Peyer's patch (tissue), 4 donors: ENCODE data around the gene CAMK1.

Experiments used
- CTCF ChIP-seq, 6 experiments: fragments of 450-650 bp in 4 of 6; fragments of 200-600 bp in 2 of 6; sonication (generic) in 1 of 6; IDR thresholded peaks; one replicate each; pipeline ENCODE4 v1.5.1; 2017 to 2019; ENCODE audit warnings: antibody characterized with exemption in 6 of 6, mild to moderate bottlenecking in 3 of 6, moderate library complexity in 1 of 6
- POLR2A ChIP-seq, 2 donors: fragments of 450-650 bp; IDR thresholded peaks; one replicate each; pipeline ENCODE4 v1.5.1; 2017; ENCODE audit warnings: antibody characterized with exemption in 2 of 2, mild to moderate bottlenecking in 2 of 2, moderate library complexity in 2 of 2

DNA sequence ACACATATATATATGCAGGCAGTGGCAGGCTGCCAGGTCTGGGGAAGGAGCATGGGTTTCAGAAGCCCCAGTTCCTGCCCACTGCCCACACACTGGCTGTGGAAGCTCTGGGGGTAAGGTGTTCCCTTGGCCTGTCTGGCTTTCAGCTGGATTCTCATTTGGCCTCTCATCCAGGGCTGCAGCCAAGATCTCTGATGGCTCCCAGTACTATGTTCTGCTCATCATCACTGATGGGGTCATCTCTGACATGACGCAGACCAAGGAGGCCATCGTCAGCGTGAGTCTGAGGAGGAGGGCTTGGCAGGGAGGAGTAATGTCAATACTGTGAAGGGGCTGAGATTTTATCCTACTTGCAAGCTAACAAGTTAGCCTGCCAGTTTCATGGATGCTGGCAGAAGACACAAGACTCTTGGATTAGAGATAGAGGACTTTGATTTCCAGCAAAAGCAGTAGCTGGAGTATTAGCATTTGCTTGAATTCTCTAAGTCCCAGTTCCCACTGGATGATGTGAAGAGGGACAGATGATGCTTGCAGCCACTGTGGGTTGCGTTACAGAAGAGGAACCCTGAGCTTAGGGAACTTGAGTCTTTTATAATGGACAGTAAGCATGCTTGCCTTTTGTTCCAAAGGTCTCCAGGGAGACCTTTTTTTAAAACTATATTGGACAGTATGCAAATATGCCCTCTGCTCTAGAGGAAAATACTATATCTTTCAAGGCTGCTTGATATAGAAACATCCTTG lies 43.8 kb downstream of the CAMK1 start:
- TF ChIP-seq CTCF (IDR thresholded peaks at IDR 0.05) (no peak), POLR2A (IDR thresholded peaks at IDR 0.05) (no peak)
